GM18511 (cell line): ENCODE data around the gene ADAM11.
"Not testable (repeated sequence)": the region's sequence is repeated elsewhere in the genome, so short reads cannot be mapped to it uniquely, and the experiment has no call there.

Experiments used
- ATAC-seq: cut with Tn5 transposase; IDR thresholded peaks from one replicate; pipeline ENCODE4 v1.9.1; 2021; ENCODE audit warnings: mild to moderate bottlenecking, moderate library complexity; ENCODE audit not compliant: unreplicated experiment

The ADAM11 gene

GRCh38 chr17:44794851-44795413 lies 36.1 kb downstream of the ADAM11 start:
- no peak for ATAC-seq

- ATAC-seq: no peak
Observed at GRCh38 chr17:44795421-44795820, 36.6 kb downstream of the ADAM11 start.

DNA sequence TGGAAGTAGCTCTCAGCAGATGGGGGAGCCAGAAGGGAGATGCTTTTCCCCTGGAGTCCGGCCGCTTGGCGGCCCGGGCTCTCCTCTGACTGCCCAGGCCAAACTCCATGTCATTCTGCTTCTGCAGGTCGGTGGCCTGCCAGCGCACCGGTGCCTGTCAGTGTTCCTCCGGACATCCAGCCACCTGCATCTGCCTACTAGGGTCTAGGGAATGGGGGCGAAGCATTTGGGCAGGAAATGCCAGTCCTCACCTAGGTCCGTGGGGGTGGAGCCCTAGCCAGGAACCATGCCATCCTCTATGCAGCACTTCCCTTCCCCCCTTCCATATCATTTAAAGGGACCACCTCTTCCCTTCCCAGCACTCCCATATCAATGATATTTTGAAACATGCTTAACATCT lies 37.1 kb downstream of the ADAM11 start:
- no peak for ATAC-seq

DNA sequence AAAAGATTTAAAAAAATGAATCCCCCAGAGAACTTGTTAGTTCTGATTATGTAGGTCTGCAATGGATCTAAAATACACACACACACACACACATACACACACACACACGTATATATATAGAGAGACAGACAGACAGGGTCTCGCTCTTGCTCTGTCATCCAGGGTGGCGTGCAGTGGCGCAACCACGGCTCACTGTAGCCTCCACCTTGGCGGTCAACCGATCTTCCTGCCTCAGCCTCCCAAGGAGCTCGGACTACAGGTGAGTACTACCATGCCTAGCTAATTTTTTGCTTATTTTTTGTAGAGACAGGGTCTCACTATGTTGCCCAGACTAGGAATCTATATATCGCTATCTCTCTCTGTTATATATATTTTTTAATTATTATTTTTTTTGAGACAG lies 37.9 kb downstream of the ADAM11 start:
- ATAC-seq: no peak

- ATAC-seq: no peak
Observed at GRCh38 chr17:44797802-44798201, 39.0 kb downstream of the ADAM11 start.

DNA sequence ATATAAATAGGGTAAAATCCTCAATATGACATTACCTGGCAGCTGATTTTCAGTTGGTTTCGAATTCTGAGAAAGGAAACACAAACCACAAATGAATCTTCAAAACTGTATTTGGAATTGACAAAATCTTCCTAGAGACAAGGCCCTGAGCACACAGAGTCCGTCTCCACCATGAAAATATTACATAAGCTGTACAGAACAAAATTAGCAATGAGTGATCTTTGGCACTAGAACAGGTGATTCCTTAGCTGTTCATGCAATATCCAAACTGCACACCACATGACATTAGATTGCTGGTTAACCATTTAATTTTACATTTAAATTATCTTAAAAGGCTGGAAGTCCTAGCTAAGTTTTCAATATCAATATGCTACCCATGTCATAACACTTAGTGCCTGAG lies 39.6 kb downstream of the ADAM11 start:
- ATAC-seq: no peak

DNA sequence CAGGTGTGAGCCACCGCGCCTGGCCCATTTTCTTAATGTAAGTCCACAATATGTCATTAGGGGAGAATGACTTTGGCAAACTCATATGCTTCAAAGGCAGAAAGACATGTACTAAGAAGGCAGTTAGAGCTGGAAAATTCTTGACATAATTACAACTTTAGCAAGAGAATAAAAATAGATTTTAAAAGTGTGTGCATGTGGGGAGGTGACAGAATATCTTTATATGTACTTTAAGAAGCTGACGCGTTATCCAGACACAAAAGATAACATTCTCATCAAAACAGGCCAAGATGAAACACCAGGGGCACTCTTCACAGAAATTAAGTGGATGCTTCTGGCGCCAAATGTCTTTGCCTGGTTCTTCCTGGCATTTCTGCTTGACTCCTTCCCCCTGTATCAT lies 43.1 kb downstream of the ADAM11 start:
- no peak for ATAC-seq

- ATAC-seq: no peak
Observed at GRCh38 chr17:44804302-44805089, 45.7 kb downstream of the ADAM11 start.

- ATAC-seq: no peak
Observed at GRCh38 chr17:44807093-44807816, 48.5 kb downstream of the ADAM11 start.

DNA sequence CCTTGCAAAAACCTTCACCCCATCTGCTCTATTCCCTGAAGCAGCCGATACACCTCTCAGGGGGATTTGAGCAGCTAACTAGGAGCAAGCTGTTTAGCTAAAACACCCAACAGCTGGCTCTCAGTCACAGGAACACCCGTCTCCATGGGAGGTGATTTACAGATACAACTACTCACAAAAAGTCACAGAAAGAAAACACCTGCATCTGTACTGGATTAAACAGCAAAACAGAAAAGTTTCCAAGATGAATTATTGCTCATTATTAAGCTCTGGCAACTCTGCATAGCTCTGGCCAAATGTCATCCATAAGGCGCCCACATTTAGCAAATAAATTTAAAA lies 49.0 kb downstream of the ADAM11 start:
- ATAC-seq: no peak

- ATAC-seq: no peak
Observed at GRCh38 chr17:44808156-44808555, 49.4 kb downstream of the ADAM11 start.

GRCh38 chr17:44808656-44809388 lies 50.0 kb downstream of the ADAM11 start:
- ATAC-seq: not testable (repeated sequence)

GRCh38 chr17:44812263-44812662 lies 53.5 kb downstream of the ADAM11 start:
- no peak for ATAC-seq

DNA sequence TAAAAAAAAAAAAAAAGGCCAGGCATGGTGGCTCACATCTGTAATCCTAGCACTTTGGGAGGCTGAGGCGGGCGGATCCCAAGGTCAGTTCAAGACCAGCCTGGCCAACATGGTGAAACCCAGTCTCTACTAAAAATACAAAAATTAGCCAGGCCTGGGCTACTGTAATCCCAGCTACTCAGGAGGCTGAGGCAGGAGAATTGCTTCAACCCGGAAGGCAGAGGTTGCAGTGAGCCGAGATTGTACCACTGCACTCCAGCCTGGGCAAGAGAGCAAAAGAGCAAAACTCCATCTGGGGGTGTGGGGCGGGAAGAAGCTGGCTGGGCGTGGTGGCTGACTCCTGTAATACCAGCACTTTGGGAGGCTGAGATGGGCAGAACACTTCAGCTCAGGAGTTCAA lies 59.7 kb downstream of the ADAM11 start:
- not testable (repeated sequence) for ATAC-seq

DNA sequence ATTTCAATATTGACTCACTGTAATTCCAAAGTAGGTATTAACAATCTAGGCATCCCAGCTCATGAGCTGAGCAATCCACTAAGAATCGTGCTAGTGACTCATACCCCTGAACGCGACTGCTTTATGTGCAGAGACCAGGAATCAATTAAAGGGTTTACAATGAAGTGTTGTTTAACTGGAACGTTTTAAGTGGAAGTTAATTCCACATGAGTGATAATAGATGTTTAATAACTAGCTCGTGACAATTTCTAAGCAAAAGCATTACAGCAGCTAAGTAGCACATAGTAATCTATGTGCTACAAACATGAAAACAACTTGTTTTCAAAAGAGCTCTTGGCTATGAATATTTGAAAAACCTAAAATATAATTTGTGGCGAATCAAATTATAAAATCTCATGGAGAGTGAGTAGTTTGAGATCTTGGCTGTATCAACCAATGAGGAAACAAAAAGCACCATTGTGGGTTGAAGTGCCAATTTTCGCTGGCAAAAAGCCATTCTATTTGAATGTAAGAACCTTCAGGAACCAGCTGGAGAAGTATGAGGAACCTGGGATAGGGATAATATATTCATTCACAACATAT lies 61.9 kb downstream of the ADAM11 start:
- no peak for ATAC-seq

DNA sequence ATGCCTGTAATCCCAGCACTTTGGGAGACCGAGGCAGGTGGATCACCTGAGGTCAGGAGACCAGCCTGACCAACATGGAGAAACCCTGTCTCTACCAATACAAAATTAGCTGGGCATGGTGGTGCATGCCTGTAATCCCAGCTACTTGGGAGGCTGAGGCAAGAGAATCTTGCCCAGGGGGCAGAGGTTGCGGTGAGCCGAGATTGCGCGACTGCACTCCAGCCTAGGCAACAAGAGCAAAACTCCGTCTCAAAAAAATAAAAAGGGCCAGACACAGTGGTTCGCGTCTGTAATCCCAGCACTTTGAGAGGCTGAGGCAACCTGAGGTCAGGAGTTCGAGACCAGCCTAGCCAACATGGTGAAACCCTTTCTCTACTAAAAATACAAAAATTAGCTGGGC lies 66.4 kb downstream of the ADAM11 start:
- ATAC-seq: not testable (repeated sequence)

DNA sequence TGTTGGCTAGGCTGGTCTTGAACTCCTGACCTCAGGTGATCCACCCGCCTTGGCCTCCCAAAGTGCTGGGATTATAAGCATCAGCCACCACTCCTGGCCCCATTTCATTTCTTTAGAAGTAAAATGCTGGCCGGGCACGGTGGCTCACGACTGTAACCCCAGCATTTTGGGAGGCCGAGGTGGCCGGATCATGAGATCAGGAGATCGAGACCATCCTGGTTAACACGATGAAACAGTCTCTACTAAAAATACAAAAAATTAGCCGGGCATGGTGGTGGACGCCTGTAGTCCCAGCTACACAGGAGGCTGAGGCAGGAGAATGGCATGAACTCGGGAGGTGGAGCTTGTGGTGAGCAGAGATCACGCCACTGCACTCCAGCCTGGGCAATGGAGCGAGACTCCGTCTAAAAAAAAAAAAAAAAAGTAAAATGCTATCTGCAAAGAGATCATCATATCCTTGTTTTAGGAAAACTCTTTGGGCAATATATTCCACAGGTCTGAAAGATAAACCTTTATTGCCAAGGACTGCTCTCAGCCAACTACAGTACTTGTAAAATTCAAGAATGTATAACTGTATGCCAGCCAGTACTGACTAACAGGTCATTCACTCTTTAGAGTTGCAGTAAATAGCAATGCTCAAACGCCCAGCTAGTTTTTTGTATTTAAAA lies 67.5 kb downstream of the ADAM11 start:
- no peak for ATAC-seq

GRCh38 chr17:44827863-44828262 lies 69.1 kb downstream of the ADAM11 start:
- ATAC-seq: no peak

DNA sequence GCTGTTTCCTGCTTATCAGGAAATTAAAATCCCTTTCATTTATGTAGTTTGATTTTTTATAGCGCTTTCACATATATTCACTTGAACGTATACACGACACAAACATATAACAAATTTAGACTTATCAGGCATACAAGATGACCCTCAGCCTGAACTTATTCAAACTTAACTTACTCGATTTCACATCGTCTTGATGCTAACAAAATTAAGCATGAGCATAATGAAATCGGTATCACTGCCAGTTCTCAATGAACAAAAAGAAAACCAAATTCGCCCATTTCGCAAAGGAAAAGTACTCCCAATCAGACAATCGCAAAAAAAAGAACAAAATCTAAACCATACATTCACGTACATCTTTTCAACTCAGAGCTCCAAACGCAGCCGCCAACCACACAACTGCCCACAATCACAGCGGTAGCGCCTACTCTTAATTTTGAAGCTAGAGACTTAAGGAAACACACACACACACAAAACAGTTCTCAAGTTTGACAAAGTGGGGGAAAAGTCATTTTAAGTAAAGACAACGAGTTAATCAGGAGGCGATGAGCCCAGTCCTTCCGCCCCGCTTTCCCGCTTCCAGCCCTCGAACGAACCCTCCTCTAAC lies 70.2 kb downstream of the ADAM11 start:
- ATAC-seq: no peak
